ENCODE measurements around the gene MPO.
A peak's percentile ranks its signal among the peaks of the same experiment; 100 is the strongest.

The MPO gene

DNA sequence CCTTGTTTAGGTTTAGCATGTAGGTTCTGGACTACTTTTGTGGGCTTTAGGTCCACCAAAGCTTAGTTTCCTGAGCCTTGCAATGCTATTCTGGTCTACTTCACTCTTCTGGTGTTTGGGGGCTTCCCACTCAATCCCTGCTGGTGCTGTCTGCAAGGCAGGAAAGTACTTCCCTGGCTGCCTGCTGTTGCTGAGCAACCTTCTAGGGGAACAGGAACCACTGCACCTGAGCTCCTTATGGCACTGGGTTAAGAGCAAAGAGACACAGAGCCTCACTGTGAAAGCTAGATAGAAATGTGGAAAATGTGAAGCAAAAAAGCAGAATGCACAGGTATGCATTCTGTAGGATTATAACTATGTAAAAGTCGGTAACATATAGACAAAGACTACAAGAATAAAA is 17.0 kb downstream of the MPO start:
- no peak for DNase-seq (ENCODE audit: low read depth)

DNA sequence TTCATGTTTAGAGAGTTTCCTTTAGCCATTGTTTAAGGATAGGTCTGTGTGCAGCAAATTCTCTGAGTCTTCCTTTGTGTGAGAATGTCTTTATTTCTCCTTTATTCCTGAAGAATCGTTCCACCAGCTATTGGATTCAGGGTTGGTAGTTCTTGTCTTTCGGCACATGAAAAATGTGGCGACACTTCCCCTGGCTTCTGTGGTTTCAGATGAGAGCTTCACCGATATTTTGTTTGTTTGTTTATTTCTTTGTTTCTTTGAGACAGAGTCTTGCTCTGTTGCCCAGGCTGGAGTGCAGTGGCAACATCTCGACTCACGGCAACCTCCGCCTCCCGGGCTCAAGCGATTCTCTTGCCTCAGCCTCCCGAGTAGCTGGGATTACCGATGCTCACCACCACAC is 18.6 kb downstream of the MPO start:
- no peak for DNase-seq (ENCODE audit: low read depth)

DNA sequence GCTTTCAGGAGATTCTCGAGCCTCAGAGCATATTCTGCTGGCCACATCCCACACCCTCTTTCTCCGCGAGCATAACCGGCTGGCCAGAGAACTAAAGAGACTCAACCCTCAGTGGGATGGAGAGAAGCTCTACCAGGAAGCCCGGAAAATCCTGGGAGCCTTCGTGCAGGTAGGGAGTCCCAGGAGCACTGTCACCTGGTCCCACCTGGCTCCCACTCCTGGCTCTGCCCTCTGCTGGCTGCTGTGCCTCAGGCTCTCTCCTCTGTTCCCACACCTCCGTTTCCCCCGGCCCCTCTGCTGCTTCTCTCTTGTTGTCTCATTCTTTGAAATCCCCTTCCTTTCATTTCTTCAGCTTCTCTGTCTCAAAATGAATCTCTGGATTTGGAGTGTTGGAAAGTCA is 25.9 kb downstream of the MPO start:
- DNase-seq (ENCODE audit: low read depth) = no peak

DNA sequence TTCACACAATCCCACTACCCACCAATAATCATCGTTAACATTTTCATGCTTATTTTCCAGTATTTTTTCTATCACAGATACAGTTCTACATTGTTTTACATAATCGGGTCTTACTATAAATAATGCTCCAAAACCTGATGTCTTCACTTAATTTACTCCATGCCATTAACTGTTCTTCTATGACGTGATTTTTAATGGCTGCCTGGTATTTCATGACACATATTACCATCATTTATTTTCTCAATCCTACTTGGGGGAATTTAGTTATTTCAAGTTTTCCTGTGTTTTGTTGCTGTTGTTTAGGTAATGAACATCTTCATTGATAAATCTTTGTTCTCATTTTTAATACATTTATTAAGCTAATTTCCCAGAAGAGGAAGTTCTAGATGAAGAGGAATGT is 27.7 kb downstream of the MPO start:
- no peak for DNase-seq (ENCODE audit: low read depth)

DNA sequence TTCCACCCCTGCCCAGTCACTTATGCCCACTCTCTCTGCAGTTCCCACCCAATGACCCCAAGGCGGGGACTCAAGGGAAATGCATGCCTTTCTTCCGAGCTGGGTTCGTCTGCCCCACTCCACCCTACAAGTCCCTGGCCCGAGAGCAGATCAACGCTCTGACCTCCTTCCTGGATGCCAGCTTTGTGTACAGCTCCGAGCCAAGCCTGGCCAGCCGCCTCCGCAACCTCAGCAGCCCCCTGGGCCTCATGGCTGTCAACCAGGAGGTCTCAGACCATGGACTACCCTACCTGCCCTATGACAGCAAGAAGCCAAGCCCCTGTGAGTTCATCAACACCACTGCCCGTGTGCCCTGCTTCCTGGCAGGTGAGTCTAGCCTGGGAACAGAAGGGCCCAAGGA is 28.6 kb downstream of the MPO start:
- no peak for DNase-seq (ENCODE audit: low read depth)

DNA sequence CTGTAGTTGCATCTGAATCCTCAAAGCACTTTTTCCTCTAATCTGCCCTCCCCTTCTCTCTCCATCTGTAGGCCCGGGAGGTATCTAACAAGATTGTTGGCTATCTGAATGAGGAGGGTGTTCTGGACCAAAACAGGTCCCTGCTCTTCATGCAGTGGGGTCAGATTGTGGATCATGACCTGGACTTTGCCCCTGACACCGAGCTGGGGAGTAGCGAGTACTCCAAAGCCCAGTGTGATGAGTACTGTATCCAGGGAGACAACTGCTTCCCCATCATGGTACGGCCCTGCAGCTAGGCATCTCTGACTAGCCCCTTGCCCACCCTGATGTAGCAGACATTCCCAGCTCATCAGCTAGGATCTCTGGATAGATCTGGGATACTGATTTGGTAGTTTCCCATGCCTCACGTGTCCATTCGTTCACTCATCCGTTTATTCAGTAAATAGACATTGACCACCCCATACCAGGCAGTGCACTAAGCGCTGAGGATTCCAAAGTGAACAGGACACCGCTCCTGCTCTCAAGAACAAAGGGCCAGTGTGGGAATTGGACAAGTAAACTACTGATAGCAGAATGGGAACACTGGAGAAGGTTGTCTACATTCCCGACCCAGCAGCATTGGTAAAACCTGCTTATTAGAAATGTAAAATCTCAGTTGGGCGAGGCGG is 30.3 kb downstream of the MPO start:
- DNase-seq (ENCODE audit: low read depth) = no peak

DNA sequence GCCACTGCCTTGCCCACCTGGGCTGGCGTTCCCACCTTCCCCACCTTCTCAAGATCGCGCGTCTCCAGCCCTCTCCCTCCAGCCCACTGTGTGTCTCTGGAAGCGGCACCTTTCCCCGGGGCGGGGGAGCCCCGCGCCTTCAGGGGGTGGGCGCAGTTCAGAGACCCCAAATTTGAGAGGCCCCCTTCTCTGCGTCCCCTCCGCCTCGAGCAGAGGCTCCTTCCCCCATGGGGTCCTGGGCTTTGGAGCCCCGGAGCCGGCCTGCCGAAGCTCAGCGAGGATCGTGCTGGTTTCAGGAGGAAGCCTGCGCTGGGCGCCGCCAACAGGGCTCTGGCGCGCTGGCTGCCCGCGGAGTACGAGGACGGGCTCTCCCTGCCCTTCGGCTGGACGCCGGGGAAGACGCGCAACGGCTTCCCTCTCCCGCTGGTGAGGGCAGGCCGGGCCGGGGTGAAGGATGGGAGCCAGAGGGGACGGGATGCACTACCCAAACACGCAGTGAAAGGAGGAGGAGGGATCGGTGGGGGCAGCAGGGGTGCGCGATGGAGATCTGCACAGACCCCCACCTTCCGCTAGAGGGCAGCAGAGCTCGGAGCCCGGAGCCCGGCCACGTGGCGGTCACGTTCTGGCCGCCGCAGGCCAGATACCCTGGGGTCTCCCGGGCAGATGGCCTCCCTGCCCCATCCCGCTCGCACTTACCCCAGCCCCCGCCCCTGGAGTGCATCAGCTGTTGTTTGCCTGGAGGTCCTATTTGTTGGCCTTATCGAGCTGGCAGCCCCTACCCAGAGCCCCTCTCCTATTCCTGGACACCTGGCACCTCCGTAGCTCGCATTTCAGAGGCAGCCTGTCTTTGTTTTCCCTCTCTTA is 31.2 kb downstream of the MPO start:
- DNase-seq (ENCODE audit: low read depth) = peak; percentile 49

DNA sequence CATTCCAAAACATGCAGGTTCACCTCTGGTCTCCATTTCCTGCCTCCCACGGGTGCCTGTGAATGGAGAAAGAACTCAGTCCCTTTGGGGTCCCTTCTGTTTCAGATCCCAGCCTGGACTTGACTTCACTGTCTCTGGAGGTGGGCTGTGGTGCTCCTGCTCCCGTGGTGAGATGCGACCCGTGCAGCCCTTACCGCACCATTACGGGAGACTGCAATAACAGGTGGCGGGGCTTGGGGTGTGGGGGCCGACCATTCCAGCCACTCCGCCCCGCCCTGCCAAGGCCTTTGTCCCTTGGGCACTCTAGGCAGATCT is 31.8 kb downstream of the MPO start:
- no peak for DNase-seq (ENCODE audit: low read depth)

DNA sequence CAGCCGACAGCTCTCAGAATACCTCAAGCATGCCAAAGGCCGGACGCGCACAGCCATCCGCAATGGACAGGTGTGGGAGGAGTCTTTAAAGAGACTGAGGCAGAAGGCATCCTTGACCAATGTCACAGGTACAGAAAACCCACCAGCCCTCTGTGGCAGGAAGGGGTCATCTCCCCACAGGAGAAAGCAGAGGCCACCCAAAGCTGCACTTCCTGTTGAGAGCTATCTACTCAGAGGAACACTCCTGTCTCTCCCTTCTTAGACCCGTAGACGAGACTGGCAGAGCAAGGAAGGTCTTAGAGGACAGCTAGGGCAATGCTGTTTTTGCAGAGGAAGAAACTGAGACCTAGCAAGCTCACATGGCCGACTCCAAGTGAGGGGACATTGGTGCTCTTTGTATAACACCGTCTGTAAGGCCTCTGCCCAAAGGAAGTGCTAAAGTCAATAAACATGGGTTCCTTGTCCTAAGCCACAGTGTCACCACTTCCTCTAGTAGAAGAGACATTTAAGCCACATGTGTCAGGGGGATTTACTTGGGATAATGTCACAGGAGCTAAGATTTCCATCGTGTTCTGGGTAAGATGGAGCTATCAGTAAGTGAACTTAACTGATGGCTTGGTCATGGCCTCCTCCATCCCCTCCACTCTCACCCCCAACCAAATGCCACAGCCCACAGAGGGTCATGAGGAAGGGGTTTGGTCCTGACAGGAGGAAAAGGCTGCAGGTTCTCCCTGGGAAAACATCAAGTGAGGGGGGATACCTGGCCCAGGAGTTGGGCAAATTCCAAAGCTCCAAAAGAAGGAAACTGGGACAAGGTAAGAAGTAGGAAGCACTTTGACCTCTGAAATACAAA is 33.0 kb downstream of the MPO start:
- no peak for DNase-seq (ENCODE audit: low read depth)

DNA sequence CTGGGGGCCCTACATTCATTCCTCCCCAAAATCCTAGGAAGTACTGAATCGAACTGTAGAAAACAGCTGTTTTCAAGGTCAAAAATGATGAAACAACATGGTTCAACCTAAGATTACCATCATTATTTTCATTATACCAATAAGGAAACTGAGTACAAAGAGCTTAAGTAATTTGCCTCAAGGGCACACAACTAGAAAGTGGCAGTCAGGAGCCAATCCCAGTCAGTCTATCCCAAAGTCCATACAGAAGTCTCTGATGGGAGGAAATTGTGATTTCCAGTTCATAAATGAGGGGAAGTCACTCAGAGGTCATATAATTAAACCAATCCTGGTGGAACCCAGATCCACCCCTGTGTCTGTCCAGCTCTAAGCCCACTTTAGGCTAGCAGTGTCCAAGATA is 34.0 kb downstream of the MPO start:
- DNase-seq (ENCODE audit: low read depth) = no peak

DNA sequence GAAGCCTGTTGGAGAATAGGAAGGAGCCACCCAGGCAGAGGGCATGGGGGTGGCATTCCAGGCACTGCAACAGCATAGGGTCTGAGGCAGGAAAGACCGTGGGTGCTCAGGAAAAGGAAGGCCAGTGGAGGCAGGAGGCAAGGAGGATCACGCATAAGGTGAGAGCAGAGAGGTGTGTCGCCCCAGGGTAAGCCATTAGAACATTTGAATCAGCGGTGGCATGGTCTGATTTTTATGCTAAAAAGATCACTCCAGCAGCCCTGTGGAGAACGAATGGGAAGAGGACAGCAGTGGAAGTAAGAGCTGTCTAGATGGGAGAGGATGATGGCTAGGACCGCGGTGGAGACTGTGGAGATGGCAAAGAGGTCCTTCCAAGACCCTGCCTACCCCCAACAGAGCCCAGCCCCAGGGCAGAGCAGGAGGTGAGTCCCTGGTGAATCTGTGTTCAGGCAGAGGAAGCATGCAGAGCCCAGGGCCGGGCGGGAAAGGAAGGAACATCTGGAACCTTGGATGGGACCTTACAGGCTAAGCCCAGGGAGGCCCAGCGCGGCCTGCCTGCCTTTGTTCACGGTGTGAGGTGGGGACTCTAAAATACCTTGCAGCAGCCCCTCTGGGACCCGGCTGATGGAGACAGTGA is 34.5 kb downstream of the MPO start:
- DNase-seq (ENCODE audit: low read depth) = no peak

DNA sequence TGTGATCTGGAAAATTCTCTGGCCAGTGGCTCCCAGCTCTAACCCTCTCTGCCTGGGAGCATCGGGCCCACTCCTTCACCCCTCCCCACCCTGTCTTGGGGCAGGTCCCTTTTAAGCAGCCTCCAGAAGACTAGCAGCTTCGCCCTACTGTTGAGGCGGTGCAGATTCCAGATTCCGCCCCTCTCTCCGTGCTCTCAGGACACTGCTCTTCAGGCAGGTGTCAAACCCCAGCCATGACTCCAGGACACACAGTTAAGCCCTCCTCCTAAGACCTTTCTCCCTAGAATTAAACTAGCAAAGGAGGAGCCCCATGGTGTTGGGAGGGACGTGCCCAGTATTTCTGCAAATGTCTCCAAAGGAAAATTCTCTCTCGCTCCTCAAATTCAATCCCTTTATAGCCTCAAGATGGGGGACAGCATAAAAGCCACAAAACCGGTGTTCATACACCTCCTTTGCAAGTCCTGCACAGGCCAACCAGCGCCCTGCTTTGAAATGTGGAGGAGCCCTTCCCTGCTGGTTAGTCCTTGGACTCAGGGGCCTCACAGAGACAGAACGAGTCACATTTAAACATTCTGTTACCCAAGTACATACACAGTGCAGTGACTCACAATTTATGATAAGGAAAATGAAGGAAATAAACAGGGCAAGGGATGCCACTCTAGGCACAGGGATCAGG is 35.2 kb downstream of the MPO start:
- no peak for DNase-seq (ENCODE audit: low read depth)

DNA sequence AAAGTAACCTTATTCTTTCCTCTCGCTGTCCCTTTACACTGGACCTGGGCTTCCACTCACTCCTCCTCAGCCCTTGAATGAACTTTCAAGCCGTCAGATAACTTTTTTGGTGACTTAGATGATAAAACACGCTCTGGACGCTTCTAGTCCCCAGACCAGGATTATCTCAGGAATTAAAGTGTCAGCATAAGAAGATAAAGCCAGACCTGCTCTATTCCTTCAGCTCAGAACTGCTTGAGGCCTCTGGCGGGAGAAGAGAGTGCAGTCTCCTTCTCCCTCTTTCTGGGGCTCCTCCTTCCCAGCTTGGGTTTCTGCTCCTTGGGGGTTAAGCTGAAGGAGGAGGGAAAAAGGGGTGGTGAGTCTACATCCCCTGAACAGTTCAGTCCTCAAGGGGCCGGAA is 35.8 kb downstream of the MPO start:
- DNase-seq (ENCODE audit: low read depth) = no peak

DNA sequence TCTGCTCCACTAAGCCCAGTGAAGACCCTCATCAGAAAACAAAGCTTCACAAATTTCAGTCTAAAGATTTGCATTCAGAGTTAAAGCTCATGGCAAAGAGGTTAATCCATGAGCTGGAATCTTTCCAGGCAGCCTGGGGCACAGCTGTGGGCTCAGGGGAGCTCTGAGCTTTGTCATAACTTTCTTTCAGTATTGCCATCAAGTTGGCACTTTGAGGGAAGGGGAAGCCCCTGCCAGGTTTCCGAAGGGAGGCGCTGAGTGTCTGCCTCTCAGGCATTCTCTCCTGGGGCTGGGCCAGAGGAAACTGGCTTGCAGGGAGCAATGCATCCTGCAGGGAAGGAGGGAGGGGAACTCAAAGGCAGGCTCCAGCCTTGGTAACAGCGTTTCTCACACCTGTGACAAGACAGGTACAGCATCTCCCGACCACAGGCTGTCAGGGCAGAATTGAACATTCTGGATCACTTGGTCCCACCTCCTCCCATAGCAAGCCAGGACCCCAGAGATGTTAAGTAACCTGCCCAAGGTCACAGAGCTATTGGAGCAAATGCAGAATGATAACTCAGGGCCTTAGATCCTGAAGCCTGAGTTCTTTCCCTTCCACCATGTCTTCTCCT is 38.5 kb downstream of the MPO start:
- no peak for DNase-seq (ENCODE audit: low read depth)

DNA sequence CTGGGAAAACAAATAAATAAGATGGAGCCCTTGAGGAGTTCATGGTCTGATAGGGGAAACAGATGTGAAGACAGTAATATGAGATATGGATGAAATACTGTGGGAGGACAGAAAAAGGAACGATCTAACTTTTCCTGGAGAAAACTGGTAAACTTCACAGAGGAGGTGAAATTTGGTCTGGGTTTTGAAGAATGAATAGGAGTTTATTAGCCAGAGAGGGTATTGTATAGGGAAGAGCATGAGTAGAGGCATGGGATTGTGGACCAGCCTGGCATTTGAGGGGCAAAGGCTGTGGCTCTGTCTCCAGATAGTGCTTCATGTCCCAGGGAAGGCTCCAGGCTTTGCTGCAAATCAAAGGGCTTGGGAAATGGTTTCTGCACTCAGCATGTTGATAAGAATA is 40.7 kb downstream of the MPO start:
- no peak for DNase-seq (ENCODE audit: low read depth)

DNA sequence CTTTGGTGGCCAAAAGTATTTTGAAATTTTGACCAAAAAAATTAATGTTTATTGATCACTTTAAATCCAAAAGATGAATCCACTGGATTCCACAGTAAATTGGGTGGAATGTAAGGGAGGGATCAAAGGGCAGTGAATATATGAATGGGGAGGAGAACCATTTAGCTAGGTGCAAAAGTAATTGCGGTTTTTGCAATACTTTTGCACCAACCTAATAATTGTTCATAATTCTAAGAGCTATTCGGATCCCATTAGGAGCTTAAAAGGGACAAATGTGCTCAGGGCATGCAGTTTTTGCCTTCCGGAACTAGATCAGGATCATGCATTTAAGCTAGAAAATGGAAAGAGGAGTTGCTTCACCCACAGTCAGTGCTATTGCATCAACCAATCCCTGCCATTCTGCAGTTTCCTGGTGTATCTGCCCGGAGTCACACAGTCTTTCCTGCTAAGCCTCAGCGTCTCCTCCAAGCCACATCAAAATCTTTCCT is 42.5 kb downstream of the MPO start, which contains the start of gene LPO:
LPO (plus strand) TSS at position 438 of the 488 bp plus-strand sequence. CDS start 4,396 bp downstream, outside the sequence.
- no peak for DNase-seq (ENCODE audit: low read depth)

DNA sequence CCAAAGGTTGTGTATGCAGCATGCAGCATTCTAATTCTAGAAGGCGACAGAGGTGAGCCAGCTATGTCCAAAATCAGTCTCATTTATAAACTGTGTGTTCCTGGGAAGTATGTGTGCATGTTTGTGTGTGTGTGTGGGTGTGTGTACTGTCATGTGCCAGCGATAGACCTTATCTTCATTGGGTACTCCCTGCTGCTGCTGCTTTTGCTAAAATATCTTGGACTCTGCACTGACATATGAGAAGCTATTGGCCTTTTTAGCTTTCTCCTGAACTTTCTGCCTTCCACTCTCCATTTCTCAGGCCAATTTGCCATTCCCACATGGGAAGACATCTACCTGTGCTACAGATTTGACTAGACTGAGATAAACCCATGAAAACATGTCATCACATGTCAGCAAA is 44.3 kb downstream of the MPO start:
- DNase-seq (ENCODE audit: low read depth) = no peak

DNA sequence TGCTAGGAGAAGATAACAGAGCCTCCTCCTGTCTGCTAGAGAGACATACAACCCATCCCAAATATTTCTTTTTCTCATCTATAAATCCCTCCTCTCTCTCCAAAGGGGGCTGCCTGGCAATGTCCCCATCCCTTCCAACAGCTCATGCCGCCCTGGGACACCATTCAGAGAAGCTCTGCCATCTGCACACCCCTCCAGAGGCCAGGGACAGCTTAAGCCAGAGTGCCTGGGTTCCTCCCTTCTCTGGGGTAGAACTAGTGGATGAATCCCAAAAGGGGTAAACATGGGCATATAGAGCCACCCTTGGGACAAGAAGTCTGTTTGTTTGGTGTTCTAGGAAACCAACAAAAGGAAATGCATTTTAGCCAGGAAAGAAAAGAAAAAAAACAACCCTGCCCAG is 44.9 kb downstream of the MPO start:
- DNase-seq (ENCODE audit: low read depth) = no peak

DNA sequence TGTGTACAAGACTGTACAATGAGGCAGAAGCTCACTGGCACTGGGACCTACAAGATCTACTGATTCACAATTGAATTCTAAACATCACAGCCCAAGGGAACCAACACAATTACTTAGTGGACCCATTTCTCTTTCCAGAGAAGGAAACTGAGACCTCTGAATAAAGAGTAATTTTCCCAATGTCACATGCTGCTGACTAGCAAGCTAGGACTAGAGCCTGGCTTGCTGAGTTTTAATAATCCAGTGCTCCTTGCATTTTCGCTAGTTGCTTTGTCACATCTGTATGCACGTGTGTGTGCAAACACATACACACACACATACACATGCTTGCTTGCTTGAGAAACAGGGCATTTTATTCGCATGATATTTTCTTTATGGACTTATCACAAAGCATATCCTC is 46.2 kb downstream of the MPO start:
- DNase-seq (ENCODE audit: low read depth) = no peak

DNA sequence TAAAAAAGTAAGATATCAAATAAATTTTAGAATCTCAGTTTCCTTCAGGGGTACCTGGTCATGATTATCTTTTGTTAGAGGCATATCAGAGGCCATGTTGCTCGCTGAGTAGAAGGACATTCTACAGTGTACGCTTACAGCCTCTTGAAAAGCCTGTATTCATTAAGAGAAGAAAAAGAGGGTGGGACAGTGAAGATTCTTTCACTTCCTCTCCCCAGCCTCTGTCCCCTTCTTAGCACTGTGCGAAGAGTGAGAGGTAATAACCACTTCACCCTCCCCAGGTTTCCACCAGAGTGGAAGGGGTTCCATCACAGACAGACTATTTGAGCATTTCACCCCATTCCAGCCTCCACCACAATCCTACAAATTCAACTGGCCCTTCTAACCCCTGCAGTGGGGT is 47.2 kb downstream of the MPO start:
- DNase-seq (ENCODE audit: low read depth) = no peak

DNA sequence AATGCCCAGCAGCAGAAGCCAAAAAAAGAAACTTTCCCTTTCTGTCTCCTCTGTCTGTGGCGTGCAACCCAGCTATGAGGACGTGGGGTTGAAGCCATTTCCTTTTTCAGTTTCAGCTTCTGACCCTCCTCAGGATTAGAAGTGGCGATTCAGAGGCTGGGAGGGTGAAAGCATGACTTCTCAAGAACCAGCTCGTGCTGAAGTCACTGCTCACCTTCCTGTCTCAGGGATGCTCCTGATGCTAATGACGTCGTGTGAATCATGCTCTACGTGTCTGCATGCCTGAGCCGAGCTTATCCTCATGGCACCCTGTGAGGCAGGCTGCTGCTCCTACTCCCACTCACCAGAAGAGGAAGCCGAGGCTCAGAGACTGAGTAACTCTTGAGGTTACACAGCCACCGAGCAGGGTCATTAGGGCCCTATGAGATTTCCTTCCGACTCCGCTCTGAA is 48.0 kb downstream of the MPO start:
- no peak for DNase-seq (ENCODE audit: low read depth)
